ENCODE results near the gene PDXP. TPM values are rescaled to one million over a fixed set of nuclear protein-coding genes. Genes with fewer than 3 reads are reported as not detected.

The PDXP gene
- polyA plus RNA-seq, 1 donor (not counting 4 experiments of a cell fraction or from before 2014, with no cell fraction given) = 5.2 TPM

DNA sequence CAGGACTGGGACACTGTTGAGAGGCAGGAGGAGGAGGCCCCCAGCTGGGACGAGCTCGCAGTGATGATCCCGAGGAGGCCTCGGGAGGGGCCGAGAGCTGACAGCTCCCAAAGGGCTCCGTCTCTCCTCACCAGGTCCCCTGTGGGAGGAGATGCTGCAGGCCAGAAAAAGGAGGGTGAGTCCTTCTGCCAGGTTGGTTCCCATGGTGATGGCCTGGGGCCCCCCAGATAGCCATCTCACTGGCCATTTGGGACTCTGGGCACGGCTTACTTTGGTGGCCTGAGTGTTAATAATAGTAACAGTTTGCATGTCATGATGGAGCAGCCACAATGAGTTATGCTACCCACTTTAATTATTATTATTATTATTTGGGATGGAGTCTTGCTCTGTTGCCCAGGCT is 57.2 kb downstream of the PDXP start:
- Histone ChIP-seq H4K20me1 (ENCODE audit: control insufficient read depth, extremely low read depth, insufficient read depth, low read length) (no peaks in the 10 kb centered on the region), H3K9ac (ENCODE audit: control insufficient read depth, extremely low read depth, insufficient read depth, low read length) (no peak overlapping the region), H3K4me3 (ENCODE audit: control insufficient read depth in 2 of 3, extremely low read depth in 1 of 3, insufficient read depth in 2 of 3, low read depth in 1 of 3, low read length in 3 of 3) (no peak overlapping the region), H3K27ac (ENCODE audit: control insufficient read depth, insufficient read depth, low read length) (no peak overlapping the region), H3K9me1 (ENCODE audit: control insufficient read depth, extremely low read depth, insufficient read depth, low read length) (no peaks in the 10 kb centered on the region), H2AFZ (ENCODE audit: control insufficient read depth, low read length) (no peak overlapping the region), H3K4me1 (ENCODE audit: control insufficient read depth, extremely low read depth, insufficient read depth, low read length) (peaks cover 11% of the 10 kb centered on the region), H3K79me2 (ENCODE audit: control insufficient read depth, insufficient read depth, low read length) (no peaks in the 10 kb centered on the region), H3K27me3 (ENCODE audit: control insufficient read depth, extremely low read depth, insufficient read depth, low read length) (no peaks in the 10 kb centered on the region), H3K36me3 (ENCODE audit: control insufficient read depth in 2 of 2, extremely low read depth in 1 of 2, insufficient read depth in 2 of 2, low read length in 2 of 2) (peaks cover 0 to 2% of the 10 kb centered on the region in 2 experiments), H3K4me2 (ENCODE audit: control insufficient read depth, extremely low read depth, insufficient read depth, low read depth, low read length) (no peak overlapping the region), H3K9me3 (ENCODE audit: control insufficient read depth, low read depth, low read length) (no peaks in the 10 kb centered on the region)
- no peak for TF ChIP-seq EZH2 (IDR thresholded peaks at IDR 0.05; ENCODE audit: low read length)
- TF ChIP-seq, protein P1, sequence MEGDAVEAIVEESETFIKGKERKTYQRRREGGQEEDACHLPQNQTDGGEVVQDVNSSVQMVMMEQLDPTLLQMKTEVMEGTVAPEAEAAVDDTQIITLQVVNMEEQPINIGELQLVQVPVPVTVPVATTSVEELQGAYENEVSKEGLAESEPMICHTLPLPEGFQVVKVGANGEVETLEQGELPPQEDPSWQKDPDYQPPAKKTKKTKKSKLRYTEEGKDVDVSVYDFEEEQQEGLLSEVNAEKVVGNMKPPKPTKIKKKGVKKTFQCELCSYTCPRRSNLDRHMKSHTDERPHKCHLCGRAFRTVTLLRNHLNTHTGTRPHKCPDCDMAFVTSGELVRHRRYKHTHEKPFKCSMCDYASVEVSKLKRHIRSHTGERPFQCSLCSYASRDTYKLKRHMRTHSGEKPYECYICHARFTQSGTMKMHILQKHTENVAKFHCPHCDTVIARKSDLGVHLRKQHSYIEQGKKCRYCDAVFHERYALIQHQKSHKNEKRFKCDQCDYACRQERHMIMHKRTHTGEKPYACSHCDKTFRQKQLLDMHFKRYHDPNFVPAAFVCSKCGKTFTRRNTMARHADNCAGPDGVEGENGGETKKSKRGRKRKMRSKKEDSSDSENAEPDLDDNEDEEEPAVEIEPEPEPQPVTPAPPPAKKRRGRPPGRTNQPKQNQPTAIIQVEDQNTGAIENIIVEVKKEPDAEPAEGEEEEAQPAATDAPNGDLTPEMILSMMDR (optimal IDR thresholded peaks at IDR 0.05 in 1 of 3, IDR thresholded peaks at IDR 0.05 in 1 of 3, conservative IDR thresholded peaks at IDR 0.05 in 1 of 3; ENCODE audit: extremely low read depth in 1 of 3, insufficient read depth in 2 of 3, low read length in 3 of 3) = no peak
- DNase-seq (ENCODE audit: low read depth, low spot score) (no peak), FAIRE-seq (no peak)
- dilution Hi-C loops (cut with MboI; ENCODE audit: extremely low pct_ligation_motif_present, low sequenced_read_pairs) = no loop called here

Small RNA genes lying within 50 kb of the gene (small RNA-seq; reads per million reads assigned to genes)
- gene RN7SL385P (ENCODE audit: insufficient read length in 3 of 3, low read depth in 3 of 3, low replicate concordance in 1 of 3) = 0 reads per million in 3 experiments

Other genes starting within 250 kb of the PDXP start
- gene ELFN2, start 231.2 kb upstream of the PDXP start, polyA plus RNA-seq = 0.13 to 0.28 TPM (median 0.19 TPM) in 3 replicates
- 4.1 to 5.9 TPM (median 5.8 TPM) in 3 replicates for gene MFNG, start 172.3 kb upstream of the PDXP start, polyA plus RNA-seq
- gene CARD10, start 139.3 kb upstream of the PDXP start, polyA plus RNA-seq = 32.2 to 50.8 TPM (median 40.1 TPM) in 3 replicates
- gene CDC42EP1, start 98.2 kb upstream of the PDXP start, polyA plus RNA-seq = 10.5 to 18.4 TPM (median 13.5 TPM) in 3 replicates
- not detected in 3 replicates for gene LGALS2, start 78.6 kb upstream of the PDXP start, polyA plus RNA-seq
- 29.2 to 36.4 TPM (median 32.5 TPM) in 3 replicates for gene GGA1, start 49.9 kb upstream of the PDXP start, polyA plus RNA-seq
- 27.2 to 49.8 TPM (median 32.6 TPM) in 3 replicates for gene SH3BP1, start 19.1 kb upstream of the PDXP start, polyA plus RNA-seq
- gene LGALS1, start 16.9 kb downstream of the PDXP start, polyA plus RNA-seq = 1,629 to 5,918 TPM (median 2,086 TPM) in 3 replicates
- gene NOL12, start 27.6 kb downstream of the PDXP start, polyA plus RNA-seq = 22.1 to 23.8 TPM (median 22.1 TPM) in 3 replicates
- gene TRIOBP, start 38.3 kb downstream of the PDXP start, polyA plus RNA-seq = 13.9 to 24.8 TPM (median 22.2 TPM) in 3 replicates
- gene GCAT, start 149.2 kb downstream of the PDXP start, polyA plus RNA-seq = 8.2 to 8.5 TPM (median 8.4 TPM) in 3 replicates
- gene GALR3, start 164.7 kb downstream of the PDXP start, polyA plus RNA-seq = not detected in 3 replicates
- 12.3 to 19.4 TPM (median 17.1 TPM) in 3 replicates for gene ANKRD54, start 185.6 kb downstream of the PDXP start, polyA plus RNA-seq
- 517 to 639 TPM (median 592 TPM) in 3 replicates for gene EIF3L, start 190.7 kb downstream of the PDXP start, polyA plus RNA-seq
- 42.8 to 108 TPM (median 65.0 TPM) in 3 replicates for gene MICALL1, start 247.6 kb downstream of the PDXP start, polyA plus RNA-seq

Data from keratinocyte (primary cell).